Measurements from ENCODE around the gene ALKBH1. TPM values are rescaled to one million over a fixed set of nuclear protein-coding genes. Genes with fewer than 3 reads are reported as not detected.
"Not testable (repeated sequence)": the region's sequence is repeated elsewhere in the genome, so short reads cannot be mapped to it uniquely, and the experiment has no call there.

The ALKBH1 gene, protein sequence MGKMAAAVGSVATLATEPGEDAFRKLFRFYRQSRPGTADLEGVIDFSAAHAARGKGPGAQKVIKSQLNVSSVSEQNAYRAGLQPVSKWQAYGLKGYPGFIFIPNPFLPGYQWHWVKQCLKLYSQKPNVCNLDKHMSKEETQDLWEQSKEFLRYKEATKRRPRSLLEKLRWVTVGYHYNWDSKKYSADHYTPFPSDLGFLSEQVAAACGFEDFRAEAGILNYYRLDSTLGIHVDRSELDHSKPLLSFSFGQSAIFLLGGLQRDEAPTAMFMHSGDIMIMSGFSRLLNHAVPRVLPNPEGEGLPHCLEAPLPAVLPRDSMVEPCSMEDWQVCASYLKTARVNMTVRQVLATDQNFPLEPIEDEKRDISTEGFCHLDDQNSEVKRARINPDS
- 10 to 100 TPM in 2 of 4 donors, 1 to 10 TPM in 2; 5.2 to 15.6 (median 10.4) TPM for total RNA-seq

DNA sequence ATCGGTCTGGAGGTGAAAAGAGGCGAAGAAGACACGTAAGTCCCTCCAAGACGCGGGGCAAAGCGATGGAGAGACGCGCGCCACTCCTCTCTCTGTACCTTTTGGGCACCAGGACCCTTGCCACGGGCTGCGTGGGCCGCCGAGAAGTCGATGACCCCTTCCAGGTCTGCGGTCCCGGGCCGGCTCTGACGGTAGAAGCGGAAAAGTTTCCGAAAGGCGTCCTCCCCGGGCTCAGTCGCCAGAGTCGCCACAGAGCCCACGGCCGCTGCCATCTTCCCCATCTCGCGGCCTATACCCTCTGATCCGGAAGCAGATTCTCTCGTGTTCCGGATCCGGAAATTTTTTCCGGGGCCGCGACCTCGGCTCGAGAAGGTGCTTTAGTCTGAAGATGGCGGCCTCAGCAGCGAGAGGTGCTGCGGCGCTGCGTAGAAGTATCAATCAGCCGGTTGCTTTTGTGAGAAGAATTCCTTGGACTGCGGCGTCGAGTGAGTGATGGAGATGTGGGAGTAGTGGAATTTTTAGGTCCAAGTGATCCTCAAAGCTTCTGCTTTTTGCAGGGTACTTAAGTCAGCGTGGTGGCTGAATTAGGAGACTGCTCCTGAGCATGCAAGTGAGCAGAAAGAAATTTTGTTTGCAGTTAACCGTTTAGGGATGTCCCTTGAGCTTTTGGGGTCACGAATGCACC lies at the start of gene ALKBH1, which contains the start of gene SLIRP:
Gene ALKBH1 (minus strand): TSS at position 300 of the 685 bp plus-strand sequence. CDS start 19 bp downstream, at position 281.
Gene SLIRP (plus strand): TSS at position 380 of the 685 bp plus-strand sequence. CDS start 9 bp downstream, at position 389.
- Histone ChIP-seq H3K27me3 (no peaks in the 10 kb centered on the region), H3K36me3 (peaks cover 0 to 29% (median 12%) of the 10 kb centered on the region in 4 donors), H3K9me3 (no peaks in the 10 kb centered on the region), H3K4me3 (peak within 1 kb of the TSS; percentile 85 to 97 (median 90)), H3K27ac (peak within 1 kb of the TSS; percentile 78 to 87 (median 80)), H3K4me1 (peaks cover 11 to 34% (median 27%) of the 10 kb centered on the region in 4 donors)
- peak; percentile 90 for DNase-seq
- intact Hi-C loops (cut with DNase I; ENCODE audit: low total_unique reads) (no loop called here), in situ Hi-C loops (cut with MboI; ENCODE audit: low pct_ligation_motif_present in 1 of 4, low pct_unique_long_range_greater_than_20kb in 1 of 4, low sequenced_read_pairs in 3 of 4) (no loop called here)
- 0% methylated on average over 3 to 46 of the region's 49 CpGs for WGBS, 2 donors (ENCODE audit: low coverage in 1 of 2)
- peak; percentile 14 for TF ChIP-seq EP300 (IDR thresholded peaks at IDR 0.05; ENCODE audit: low read depth)
- TF ChIP-seq POLR2A (IDR thresholded peaks at IDR 0.05) = peak; percentile 81
- TF ChIP-seq, protein P1, sequence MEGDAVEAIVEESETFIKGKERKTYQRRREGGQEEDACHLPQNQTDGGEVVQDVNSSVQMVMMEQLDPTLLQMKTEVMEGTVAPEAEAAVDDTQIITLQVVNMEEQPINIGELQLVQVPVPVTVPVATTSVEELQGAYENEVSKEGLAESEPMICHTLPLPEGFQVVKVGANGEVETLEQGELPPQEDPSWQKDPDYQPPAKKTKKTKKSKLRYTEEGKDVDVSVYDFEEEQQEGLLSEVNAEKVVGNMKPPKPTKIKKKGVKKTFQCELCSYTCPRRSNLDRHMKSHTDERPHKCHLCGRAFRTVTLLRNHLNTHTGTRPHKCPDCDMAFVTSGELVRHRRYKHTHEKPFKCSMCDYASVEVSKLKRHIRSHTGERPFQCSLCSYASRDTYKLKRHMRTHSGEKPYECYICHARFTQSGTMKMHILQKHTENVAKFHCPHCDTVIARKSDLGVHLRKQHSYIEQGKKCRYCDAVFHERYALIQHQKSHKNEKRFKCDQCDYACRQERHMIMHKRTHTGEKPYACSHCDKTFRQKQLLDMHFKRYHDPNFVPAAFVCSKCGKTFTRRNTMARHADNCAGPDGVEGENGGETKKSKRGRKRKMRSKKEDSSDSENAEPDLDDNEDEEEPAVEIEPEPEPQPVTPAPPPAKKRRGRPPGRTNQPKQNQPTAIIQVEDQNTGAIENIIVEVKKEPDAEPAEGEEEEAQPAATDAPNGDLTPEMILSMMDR (IDR thresholded peaks at IDR 0.05) = peak in 1 of 5 experiments; percentile 15
- peak; percentile 82 to 89 (median 84) for TF ChIP-seq POLR2AphosphoS5 (IDR thresholded peaks at IDR 0.05)

DNA sequence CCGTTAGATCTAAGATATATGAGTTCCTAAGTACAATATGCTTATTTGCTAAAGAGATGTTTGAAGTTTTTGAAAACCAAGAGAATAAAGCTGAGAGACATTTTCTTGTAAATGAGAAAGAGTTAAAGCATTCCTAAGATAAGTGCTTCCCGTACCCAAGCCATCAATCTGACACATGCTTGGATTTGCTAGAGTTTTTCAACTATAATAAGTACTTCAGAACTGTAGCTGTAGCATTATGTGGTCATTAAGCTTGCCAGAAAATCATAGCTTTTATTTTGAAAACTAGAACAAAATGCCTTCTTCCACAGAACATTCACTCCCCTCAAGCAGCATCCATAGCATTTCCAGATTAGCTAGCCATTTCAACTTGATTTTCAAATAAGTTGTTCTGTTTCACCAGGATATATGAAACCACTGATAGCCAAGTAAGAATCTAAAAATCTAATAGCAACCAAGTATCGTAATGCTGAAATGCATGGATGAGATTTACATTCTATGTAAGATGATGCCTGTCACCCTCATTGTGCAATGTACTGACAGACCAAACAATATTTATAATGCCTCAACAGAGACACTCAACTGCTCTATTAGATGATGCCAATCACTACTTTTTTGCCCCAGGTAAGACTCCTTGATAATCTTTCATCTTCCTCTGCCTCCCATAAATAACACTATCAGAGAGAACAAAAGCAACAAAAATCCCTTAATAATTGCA lies 45.1 kb upstream of the ALKBH1 start:
- Histone ChIP-seq H3K4me1 (peaks cover 0 to 17% (median 0%) of the 10 kb centered on the region in 4 donors), H3K9me3 (no peaks in the 10 kb centered on the region), H3K27me3 (no peaks in the 10 kb centered on the region), H3K4me3 (no peak overlapping the region), H3K27ac (no peak overlapping the region), H3K36me3 (peaks cover 0 to 51% (median 24%) of the 10 kb centered on the region in 4 donors)
- DNase-seq = no peak
- intact Hi-C loops (cut with DNase I; ENCODE audit: low total_unique reads) = no loop called here
- TF ChIP-seq POLR2AphosphoS5 (IDR thresholded peaks at IDR 0.05) = no peak
- no peak for TF ChIP-seq EP300 (IDR thresholded peaks at IDR 0.05; ENCODE audit: low read depth)
- TF ChIP-seq, protein P1 (IDR thresholded peaks at IDR 0.05) = no peak
- TF ChIP-seq POLR2A (IDR thresholded peaks at IDR 0.05) = no peak
- 82% methylated on average over 3 of the region's 3 CpGs for WGBS, 2 donors (ENCODE audit: low coverage in 1 of 2)
- in situ Hi-C loops (cut with MboI; ENCODE audit: low pct_ligation_motif_present in 1 of 4, low pct_unique_long_range_greater_than_20kb in 1 of 4, low sequenced_read_pairs in 3 of 4) = no loop called here

DNA sequence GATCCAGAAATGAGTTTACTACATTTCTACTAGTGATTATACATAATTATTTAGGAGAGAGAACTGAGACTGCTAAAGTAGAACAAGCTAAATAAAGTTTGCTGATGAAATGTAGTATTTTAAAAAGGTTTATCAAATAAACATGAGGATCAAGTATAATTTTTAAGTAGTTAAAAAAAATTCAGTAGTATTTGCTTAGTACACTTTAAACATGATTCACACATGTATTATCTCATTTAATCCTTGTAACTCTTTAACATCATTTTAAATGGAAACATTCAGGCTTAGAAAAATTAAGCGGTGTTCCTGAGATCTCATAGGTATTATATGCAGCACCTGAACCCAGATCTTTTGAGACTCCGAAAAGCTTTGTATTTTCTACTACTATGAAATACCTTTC lies 44.4 kb upstream of the ALKBH1 start:
- 95 to 99% methylated on average over 2 of the region's 2 CpGs for WGBS, 2 donors (ENCODE audit: low coverage in 1 of 2)
- Histone ChIP-seq H3K4me1 (peaks cover 0 to 12% (median 0%) of the 10 kb centered on the region in 4 donors), H3K27ac (no peak overlapping the region), H3K4me3 (no peak overlapping the region), H3K9me3 (no peaks in the 10 kb centered on the region), H3K27me3 (no peaks in the 10 kb centered on the region), H3K36me3 (peaks cover 0 to 55% (median 26%) of the 10 kb centered on the region in 4 donors)
- in situ Hi-C loops (cut with MboI; ENCODE audit: low pct_ligation_motif_present in 1 of 4, low pct_unique_long_range_greater_than_20kb in 1 of 4, low sequenced_read_pairs in 3 of 4) (no loop called here), intact Hi-C loops (cut with DNase I; ENCODE audit: low total_unique reads) (no loop called here)
- no peak for DNase-seq
- TF ChIP-seq, protein P1 (IDR thresholded peaks at IDR 0.05) = no peak
- no peak for TF ChIP-seq POLR2AphosphoS5 (IDR thresholded peaks at IDR 0.05)
- no peak for TF ChIP-seq EP300 (IDR thresholded peaks at IDR 0.05; ENCODE audit: low read depth)
- no peak for TF ChIP-seq POLR2A (IDR thresholded peaks at IDR 0.05)

DNA sequence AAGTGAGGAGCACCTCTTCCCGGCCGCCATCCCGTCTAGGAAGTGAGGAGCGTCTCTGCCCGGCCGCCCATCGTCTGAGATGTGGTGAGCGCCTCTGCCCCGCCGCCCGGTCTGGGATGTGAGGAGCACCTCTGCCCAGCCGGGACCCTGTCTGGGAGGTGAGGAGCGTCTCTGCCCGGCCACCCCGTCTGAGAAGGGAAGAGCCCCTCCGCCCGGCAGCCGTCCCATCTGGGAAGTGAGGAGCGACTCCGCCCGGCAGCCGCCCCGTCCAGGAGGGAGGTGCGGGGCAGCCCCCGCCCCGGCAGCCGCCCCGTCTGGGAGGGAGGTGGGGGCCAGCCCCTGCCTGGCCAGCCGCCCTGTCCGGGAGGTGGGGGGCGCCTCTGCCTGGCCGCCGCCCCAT lies 39.6 kb upstream of the ALKBH1 start:
- H3K4me1 ChIP-seq; in situ Hi-C loops (cut with MboI; ENCODE audit: low pct_ligation_motif_present in 1 of 4, low pct_unique_long_range_greater_than_20kb in 1 of 4, low sequenced_read_pairs in 3 of 4); H3K27me3 ChIP-seq; H3K27ac ChIP-seq; DNase-seq; intact Hi-C loops (cut with DNase I; ENCODE audit: low total_unique reads); H3K4me3 ChIP-seq; H3K9me3 ChIP-seq: not testable (repeated sequence)
- 97% methylated on average over 17 of the region's 33 CpGs; no CpG with 5 or more reads in 1 of the 2 donors for WGBS, 2 donors (ENCODE audit: low coverage in 1 of 2)
- H3K36me3 ChIP-seq = peaks cover 0 to 55% (median 21%) of the 10 kb centered on the region in 4 donors

Measured in transverse colon (tissue), 4 donors.